Pons (tissue), 1 donor: ENCODE measurements around the gene NPPC.
"Not testable (repeated sequence)": the region's sequence is repeated elsewhere in the genome, so short reads cannot be mapped to it uniquely, and the experiment has no call there.

ENCODE experiments used
- DNase-seq: peaks from one replicate; pipeline ENCODE4 v3.0.0-alpha.2; 2016; ENCODE audit warnings: low spot score

Gene NPPC

DNA sequence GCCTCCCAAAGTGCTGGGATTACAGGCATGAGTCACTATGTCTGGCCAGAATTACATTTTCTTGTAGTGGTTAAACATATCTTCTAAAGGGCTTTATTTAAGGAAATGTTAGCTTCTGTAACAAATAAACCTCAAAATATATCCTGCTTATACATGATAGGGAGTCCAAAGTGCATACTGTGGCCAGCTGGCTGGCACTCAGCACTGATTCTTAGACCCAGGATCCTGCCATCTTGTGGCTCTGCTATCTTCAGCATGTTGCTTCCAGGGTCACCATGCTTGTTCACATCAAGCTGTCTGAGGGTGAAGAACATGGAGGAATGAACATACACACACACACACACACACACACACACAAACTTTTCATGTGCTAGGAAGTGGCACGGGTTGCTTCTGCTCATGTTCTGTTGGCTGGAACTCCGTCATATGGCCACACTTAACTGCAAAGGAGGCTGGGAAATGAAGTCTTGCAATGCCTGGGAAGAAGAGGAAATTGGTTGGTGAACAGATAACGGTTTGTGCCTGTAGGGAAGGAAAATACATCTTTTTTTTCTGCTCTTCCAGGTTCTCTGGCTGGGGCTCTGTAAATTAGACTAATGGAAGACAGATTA lies 40.0 kb downstream of the NPPC start:
- DNase-seq, result no peak

DNA sequence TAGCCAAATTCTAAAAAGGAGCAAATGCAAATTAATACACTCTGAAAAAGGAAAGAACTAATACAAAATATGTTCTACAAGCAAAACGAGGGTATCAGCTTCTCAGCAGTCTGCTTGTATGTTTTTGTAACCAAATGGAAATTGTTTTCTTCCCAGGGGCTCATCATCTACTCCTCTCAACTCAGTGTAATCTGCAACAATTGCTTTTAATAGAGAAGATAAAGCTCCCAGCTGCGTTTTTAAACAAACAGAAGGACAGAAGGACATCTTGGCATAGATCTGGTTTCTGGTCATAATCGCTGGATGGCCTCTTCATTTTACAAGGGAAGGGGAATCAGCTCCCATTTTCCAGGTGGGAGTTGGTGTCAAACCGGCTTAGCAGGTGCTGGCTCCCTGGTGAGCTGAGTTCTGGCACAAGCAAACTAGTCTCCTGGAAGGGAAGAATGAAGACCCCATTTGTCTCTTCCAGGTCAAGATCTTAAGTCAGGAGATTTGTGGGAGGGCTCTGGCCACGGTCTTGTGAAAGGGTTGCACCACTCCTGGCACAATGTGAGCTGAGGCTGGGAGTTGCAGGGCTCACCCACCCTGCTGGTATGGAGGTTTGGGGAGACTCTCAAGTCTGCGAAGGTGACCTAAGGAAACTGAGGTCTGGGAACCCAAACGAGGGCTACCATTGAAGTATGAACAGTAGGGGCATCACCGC lies 41.6 kb downstream of the NPPC start:
- DNase-seq, result no peak

DNA sequence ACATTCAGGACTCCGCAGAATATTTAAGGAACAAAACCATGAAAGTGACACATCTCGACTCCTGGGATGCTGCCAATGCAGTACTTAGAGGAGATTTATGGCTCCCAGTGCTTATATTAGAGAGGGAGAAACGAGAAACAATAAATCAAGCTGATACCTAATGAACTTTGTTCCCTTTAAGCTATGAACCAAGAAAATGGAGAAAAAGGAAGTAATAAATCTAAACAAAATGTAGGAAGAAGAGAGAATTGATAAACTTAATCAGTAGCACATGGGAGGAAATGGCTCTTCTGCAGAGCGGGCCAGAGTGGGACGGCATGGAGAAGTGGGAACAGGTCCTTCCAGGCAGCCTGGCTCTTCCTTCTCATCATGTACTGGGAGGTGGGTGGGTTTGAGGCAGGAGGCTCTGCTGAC lies 42.7 kb downstream of the NPPC start:
- no peak for DNase-seq

DNA sequence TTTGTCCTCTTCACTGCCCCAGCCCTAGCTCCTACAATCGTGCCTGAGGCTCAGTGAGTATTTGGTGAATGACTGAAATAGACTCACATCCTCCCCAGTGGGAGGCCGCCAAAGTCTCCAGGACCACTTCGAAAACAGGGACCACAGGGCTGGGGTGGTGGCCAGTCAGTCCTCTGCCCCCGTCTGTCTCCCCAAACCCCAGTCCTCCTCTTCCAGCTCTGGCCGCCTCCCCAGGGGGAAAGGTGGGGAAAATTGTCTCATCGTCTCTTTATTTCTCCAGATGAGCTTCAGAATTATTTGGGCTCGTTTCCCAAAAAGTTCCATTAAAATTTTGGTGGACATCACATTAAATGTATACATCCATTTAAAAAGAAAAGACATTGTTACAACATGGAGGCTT lies 43.5 kb downstream of the NPPC start:
- no peak for DNase-seq

DNA sequence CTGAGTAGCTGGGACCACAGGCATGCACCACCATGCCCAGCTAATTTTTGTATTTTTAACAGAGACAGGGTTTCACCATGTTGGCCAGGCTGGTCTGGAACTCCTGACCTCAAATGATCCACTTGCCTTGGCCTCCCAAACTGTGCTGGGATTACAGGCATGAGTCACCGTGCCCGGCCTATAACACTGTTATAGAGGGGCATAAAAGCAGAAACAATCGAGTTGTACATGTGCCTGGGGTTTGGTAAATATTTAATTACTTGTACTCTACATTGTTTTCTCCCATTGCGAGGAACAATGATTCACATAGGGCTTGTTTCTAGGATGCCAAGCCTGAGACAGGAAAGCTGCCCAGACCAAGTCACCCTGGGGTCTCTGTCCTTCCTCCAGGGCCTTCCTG lies 45.8 kb downstream of the NPPC start:
- DNase-seq, result not testable (repeated sequence)

DNA sequence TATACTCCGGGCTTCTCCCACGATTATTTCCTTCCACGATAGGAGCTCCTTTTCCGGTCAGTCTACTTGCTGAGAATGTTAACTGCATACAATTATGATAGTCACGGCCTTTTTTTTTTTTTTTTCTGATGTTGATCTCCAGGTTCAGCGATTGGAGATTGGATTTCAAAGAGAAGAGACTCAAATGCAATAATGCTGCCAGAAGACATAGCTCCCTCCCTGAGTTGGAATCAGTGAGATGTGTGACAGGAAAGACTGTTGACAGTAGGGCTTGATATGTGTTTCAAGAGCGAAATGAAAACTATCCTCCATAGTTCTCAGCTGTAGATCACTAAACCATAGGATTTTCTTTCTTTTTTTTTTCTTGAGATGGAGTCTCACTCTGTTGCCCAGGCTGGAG lies 47.0 kb downstream of the NPPC start:
- no peak for DNase-seq

DNA sequence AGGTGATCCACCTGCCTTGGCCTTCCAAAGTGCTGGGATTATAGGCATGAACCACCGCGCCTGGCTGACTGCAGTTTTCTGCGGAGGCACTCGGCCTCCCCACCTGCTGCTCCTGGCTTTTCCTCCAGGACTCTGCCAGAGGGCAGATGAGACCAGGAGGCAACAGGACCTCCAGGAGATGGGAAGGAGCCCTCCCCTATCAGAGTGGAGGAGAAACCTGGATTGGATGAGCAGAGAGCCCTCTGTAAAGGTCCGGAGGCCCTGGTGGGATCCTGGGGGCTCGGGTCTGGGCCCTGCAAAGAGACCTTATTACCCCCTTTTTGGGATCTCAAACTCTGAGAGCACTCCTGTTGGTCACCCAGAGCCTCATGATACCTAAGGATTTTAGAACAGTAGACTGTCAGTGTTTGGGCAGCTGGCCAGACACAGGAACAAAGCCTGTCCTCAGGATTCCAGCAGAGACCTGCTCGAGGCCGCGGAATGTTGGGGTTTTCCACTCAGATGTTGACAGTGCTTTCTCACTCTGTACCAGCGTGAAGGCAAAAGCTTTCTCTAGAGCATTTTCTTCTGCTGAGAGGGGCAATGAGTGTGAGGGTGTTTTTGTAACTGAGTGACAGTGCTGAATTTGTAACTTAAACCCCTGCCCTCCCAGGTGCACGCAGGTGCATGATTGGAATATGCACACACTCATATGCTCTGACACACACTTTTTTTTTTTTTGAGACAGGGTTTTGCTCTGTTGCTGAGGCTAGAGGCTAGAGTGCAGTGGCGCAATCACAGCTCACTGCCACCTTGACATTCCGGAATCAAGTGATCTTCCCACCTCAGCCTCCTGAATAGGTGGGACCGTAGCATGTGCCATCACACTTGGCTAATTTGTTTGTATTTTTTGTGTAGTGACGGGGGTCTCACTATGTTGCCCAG lies 48.4 kb downstream of the NPPC start:
- DNase-seq, result no peak

DNA sequence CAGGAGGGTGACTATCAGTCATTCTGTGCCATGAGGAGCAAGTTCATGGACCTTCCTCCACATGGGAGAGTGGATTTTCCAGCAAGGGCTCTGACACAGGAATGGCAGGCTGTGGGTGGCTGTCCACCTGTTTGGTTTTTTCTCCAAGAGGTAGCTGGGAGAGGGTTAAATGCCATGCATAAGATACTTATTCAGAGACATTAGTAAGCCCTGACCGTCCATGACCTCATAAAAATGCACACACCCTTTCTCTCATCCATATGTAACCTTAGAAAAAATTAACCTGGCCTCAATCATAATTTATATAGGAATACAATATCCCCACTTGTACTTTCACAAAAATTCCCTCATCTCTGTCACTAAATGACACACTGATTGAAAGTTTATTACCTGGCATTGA lies 51.3 kb downstream of the NPPC start:
- DNase-seq, result no peak
